ENCODE results near the gene KIF16B. TPM values are rescaled to one million over a fixed set of nuclear protein-coding genes. Genes with fewer than 3 reads are reported as not detected.

KIF16B gene
- total and polyA plus RNA-seq, 4 donors, result 5.1 to 19.7 (median 8.4) TPM

DNA sequence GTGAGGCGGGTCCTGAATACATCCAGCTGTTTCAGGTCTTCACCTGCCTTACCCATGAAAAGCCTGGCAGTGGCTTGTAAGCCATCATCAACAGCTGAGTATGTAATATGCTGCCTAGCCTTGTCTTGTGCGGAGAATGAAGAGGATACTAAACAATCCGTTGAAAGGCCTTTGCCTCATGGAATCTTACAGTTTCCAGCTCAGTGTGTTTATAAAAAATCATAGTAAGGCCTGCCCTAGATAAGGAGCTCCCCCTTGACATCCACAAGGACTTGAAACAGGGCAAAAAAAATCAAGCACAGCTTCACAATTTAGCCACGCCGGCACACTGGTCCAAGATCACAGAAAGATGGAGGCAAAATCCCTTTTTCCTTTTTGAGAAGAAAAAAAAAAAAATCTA, 115.7 kb downstream of the KIF16B start (continued):
- TF ChIP-seq ATF3 (IDR thresholded peaks at IDR 0.05), result no peak
- no peak for TF ChIP-seq SP1 (IDR thresholded peaks at IDR 0.05)
- TF ChIP-seq ZBTB33 (IDR thresholded peaks at IDR 0.05), result no peak
- TF ChIP-seq GABPA (IDR thresholded peaks at IDR 0.05 in 1 of 2, conservative IDR thresholded peaks at IDR 0.05 in 1 of 2), result no peak
- no peak for TF ChIP-seq JUND (IDR thresholded peaks at IDR 0.05)
- TF ChIP-seq HNF4A (conservative IDR thresholded peaks at IDR 0.05), result no peak

DNA sequence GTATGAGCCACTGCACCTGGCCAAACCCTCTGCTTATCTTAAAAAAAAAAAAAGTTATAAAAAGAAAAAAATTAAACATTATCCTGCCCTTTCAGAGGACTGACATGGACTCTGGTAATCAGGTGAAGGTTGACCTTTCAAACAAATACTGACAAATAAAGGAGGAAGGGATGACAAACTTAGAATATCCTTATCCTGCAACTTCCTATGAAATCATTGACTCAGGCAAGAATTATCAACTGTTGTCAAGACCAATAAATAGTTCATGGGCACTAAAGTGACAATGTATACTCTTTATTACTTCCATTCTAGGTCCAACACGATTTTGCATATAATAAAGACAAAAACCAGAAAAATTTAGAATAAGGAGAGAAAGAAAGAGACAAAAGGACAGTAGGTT, 117.9 kb downstream of the KIF16B start:
- Histone ChIP-seq H3K27me3 (ENCODE audit: control insufficient read depth in 4 of 4, insufficient read depth in 4 of 4, low read length in 3 of 4) (no peaks in the 10 kb centered on the region), H3K9me3 (ENCODE audit: control insufficient read depth in 4 of 4, low read length in 3 of 4) (no peaks in the 10 kb centered on the region), H3K36me3 (ENCODE audit: control insufficient read depth in 4 of 4, insufficient read depth in 3 of 4, low read depth in 1 of 4, low read length in 3 of 4) (no peaks in the 10 kb centered on the region), H3K4me1 (ENCODE audit: control insufficient read depth in 4 of 4, insufficient read depth in 4 of 4, low read length in 3 of 4) (no peaks in the 10 kb centered on the region), H3K9ac (ENCODE audit: low read depth in 1 of 2, low read length in 2 of 2) (no peak overlapping the region), H3K27ac (ENCODE audit: low read depth in 1 of 2, low read length in 2 of 2) (no peak overlapping the region), H3K4me3 (ENCODE audit: low read depth in 1 of 3, low read length in 3 of 3) (no peak overlapping the region)
- 74% methylated on average over 1 of the region's 1 CpG for WGBS
- TF ChIP-seq HNF4G (IDR thresholded peaks at IDR 0.05), result no peak
- TF ChIP-seq FOXA2 (IDR thresholded peaks at IDR 0.05), result no peak
- TF ChIP-seq ATF3 (IDR thresholded peaks at IDR 0.05), result no peak
- no peak for TF ChIP-seq FOXA1 (IDR thresholded peaks at IDR 0.05)
- TF ChIP-seq, protein P1, sequence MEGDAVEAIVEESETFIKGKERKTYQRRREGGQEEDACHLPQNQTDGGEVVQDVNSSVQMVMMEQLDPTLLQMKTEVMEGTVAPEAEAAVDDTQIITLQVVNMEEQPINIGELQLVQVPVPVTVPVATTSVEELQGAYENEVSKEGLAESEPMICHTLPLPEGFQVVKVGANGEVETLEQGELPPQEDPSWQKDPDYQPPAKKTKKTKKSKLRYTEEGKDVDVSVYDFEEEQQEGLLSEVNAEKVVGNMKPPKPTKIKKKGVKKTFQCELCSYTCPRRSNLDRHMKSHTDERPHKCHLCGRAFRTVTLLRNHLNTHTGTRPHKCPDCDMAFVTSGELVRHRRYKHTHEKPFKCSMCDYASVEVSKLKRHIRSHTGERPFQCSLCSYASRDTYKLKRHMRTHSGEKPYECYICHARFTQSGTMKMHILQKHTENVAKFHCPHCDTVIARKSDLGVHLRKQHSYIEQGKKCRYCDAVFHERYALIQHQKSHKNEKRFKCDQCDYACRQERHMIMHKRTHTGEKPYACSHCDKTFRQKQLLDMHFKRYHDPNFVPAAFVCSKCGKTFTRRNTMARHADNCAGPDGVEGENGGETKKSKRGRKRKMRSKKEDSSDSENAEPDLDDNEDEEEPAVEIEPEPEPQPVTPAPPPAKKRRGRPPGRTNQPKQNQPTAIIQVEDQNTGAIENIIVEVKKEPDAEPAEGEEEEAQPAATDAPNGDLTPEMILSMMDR (IDR thresholded peaks at IDR 0.05; ENCODE audit: low read depth, low read length, missing input control), result no peak
- TF ChIP-seq EGR1 (IDR thresholded peaks at IDR 0.05; ENCODE audit: low read depth in 2 of 2), result no peak
- TF ChIP-seq GABPA (IDR thresholded peaks at IDR 0.05 in 1 of 2, conservative IDR thresholded peaks at IDR 0.05 in 1 of 2), result no peak
- no peak for TF ChIP-seq NR2F2 (IDR thresholded peaks at IDR 0.05)
- no peak for TF ChIP-seq YY1 (IDR thresholded peaks at IDR 0.05)
- no peak for TF ChIP-seq JUND (IDR thresholded peaks at IDR 0.05)
- TF ChIP-seq, protein P2, sequence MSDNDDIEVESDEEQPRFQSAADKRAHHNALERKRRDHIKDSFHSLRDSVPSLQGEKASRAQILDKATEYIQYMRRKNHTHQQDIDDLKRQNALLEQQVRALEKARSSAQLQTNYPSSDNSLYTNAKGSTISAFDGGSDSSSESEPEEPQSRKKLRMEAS (IDR thresholded peaks at IDR 0.05), result no peak
- no peak for TF ChIP-seq HNF4A (conservative IDR thresholded peaks at IDR 0.05)
- no peak for TF ChIP-seq RXRA (IDR thresholded peaks at IDR 0.05)
- TF ChIP-seq REST (IDR thresholded peaks at IDR 0.05), result no peak
- TF ChIP-seq SP1 (IDR thresholded peaks at IDR 0.05), result no peak
- TF ChIP-seq RAD21 (IDR thresholded peaks at IDR 0.05), result no peak
- TF ChIP-seq ZBTB33 (IDR thresholded peaks at IDR 0.05), result no peak
- DNase-seq (ENCODE audit: low spot score), result no peak

All from liver (tissue), 9 donors.